Breast epithelium (tissue), 3 donors: Measurements from ENCODE around the gene LCE3A.

Source experiments
- POLR2A ChIP-seq: fragments of 450-650 bp; IDR thresholded peaks from one replicate; pipeline ENCODE4 v1.6.1; 2016; ENCODE audit warnings: antibody characterized with exemption, mild to moderate bottlenecking, moderate library complexity
- POLR2AphosphoS5 ChIP-seq, 3 donors: sonication (generic); formaldehyde crosslinking; IDR thresholded peaks; one replicate each; pipeline ENCODE4 v1.6.1; 2017; ENCODE audit warnings: antibody characterized with exemption in 3 of 3
- TF ChIP-seq, protein P1 (sequence below), 3 donors: fragments of 450-650 bp; IDR thresholded peaks; one replicate each; pipeline ENCODE4 v1.5.1; 2016 to 2017; ENCODE audit warnings: antibody characterized with exemption in 3 of 3, mild to moderate bottlenecking in 3 of 3, moderate library complexity in 3 of 3

- TF ChIP-seq, protein P1, sequence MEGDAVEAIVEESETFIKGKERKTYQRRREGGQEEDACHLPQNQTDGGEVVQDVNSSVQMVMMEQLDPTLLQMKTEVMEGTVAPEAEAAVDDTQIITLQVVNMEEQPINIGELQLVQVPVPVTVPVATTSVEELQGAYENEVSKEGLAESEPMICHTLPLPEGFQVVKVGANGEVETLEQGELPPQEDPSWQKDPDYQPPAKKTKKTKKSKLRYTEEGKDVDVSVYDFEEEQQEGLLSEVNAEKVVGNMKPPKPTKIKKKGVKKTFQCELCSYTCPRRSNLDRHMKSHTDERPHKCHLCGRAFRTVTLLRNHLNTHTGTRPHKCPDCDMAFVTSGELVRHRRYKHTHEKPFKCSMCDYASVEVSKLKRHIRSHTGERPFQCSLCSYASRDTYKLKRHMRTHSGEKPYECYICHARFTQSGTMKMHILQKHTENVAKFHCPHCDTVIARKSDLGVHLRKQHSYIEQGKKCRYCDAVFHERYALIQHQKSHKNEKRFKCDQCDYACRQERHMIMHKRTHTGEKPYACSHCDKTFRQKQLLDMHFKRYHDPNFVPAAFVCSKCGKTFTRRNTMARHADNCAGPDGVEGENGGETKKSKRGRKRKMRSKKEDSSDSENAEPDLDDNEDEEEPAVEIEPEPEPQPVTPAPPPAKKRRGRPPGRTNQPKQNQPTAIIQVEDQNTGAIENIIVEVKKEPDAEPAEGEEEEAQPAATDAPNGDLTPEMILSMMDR (IDR thresholded peaks at IDR 0.05): no peak
- TF ChIP-seq POLR2A: no peak
- no peak for TF ChIP-seq POLR2AphosphoS5 (IDR thresholded peaks at IDR 0.05)
These were observed 45.7 kb downstream of the LCE3A start for GRCh38 chr1:152577168-152577567.
